HFFc6 (cell line): Measurements from ENCODE around the gene ORM1. TPM values are rescaled to one million over a fixed set of nuclear protein-coding genes. Genes with fewer than 3 reads are reported as not detected.

Source experiments
- DNase-seq: peaks from one replicate; pipeline ENCODE4 v3.0.0-alpha.2; 2018
- H3K27ac Mint-ChIP-seq: 2 replicates; pipeline ENCODE4 v1.8.0; 2020; ENCODE audit warnings: mild to moderate bottlenecking, mixed read lengths
- H3K27me3 Mint-ChIP-seq: 2 replicates; pipeline ENCODE4 v1.8.0; 2021; ENCODE audit warnings: mild to moderate bottlenecking, moderate library complexity, mixed read lengths; ENCODE audit not compliant: insufficient read depth
- H3K36me3 Mint-ChIP-seq: 2 replicates; pipeline ENCODE4 v1.8.0; 2021; ENCODE audit warnings: low read depth, mixed read lengths
- H3K4me1 Mint-ChIP-seq: 2 replicates; pipeline ENCODE4 v1.8.0; 2020; ENCODE audit warnings: low read depth, mixed read lengths
- H3K4me3 Mint-ChIP-seq: 2 replicates; pipeline ENCODE4 v1.8.0; 2020; ENCODE audit warnings: mild to moderate bottlenecking, moderate library complexity, mixed read lengths
- H3K9me3 Mint-ChIP-seq: 2 replicates; pipeline ENCODE4 v1.8.0; 2020; ENCODE audit warnings: mild to moderate bottlenecking, mixed read lengths
- total RNA-seq, 6 experiments: library from RNA; stranded (reverse); fragmentation: NEBNext Ultra II Directional; extraction: Animal tissue kit (Norgen Biotek cat#: 25700); gene quantifications; 2 replicates in 1 of 6; 3 replicates in 5 of 6; pipeline ENCODE4 v1.2.3, GENCODE V29; 2021
- TF ChIP-seq, protein P1 (sequence below): fragments of 200-600 bp; sonication (generic); IDR thresholded peaks from 2 replicates; pipeline ENCODE4 v1.5.0; 2021; ENCODE audit warnings: antibody characterized with exemption, mild to moderate bottlenecking

ORM1 gene
- total RNA-seq, 6 experiments from 2014 or later = not detected

DNA sequence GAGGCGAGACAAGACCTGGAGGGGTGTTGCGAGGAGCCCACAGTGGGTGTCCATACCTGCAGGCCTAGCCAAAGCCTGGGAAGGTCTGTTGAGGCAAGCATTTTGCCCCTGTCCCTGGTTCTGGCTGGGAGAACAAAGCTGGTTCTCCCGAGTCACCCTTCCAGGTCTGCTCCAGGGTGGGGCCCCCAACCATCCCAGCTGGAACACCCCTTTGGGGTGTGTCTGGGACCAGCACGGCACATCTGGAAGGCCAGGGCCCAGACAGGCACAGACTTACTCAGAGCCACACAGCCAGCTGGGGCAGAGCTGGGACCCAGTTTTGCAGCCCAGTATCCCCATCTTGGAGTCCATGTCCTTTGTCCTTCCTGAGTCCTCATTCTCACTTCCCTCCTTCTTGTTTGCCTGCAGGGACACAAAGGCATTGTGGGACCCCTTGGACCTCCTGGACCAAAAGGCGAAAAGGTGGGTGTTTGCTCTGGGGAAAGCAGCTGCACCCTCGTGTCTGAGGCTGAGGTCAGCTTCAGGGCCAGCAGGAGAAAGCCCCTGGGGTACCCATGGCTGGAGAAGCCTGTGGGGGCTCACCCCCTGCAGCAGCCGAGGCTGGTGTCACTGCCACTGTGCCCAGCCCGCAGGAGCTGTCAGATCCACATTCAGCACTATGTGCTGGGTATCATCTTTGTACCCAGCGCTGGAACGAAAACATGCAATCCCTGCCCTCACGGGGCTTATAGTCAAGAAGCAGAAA, 38.4 kb upstream of the ORM1 start:
- H3K27ac Mint-ChIP-seq = peak overlapping the region; percentile 86
- TF ChIP-seq, protein P1, sequence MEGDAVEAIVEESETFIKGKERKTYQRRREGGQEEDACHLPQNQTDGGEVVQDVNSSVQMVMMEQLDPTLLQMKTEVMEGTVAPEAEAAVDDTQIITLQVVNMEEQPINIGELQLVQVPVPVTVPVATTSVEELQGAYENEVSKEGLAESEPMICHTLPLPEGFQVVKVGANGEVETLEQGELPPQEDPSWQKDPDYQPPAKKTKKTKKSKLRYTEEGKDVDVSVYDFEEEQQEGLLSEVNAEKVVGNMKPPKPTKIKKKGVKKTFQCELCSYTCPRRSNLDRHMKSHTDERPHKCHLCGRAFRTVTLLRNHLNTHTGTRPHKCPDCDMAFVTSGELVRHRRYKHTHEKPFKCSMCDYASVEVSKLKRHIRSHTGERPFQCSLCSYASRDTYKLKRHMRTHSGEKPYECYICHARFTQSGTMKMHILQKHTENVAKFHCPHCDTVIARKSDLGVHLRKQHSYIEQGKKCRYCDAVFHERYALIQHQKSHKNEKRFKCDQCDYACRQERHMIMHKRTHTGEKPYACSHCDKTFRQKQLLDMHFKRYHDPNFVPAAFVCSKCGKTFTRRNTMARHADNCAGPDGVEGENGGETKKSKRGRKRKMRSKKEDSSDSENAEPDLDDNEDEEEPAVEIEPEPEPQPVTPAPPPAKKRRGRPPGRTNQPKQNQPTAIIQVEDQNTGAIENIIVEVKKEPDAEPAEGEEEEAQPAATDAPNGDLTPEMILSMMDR = no peak
- H3K27me3 Mint-ChIP-seq = peaks cover 10% of the 10 kb centered on the region
- H3K36me3 Mint-ChIP-seq = peaks cover 34% of the 10 kb centered on the region
- H3K4me3 Mint-ChIP-seq = no peak overlapping the region
- no peak for DNase-seq
- H3K4me1 Mint-ChIP-seq = peaks cover 79% of the 10 kb centered on the region
- H3K9me3 Mint-ChIP-seq = no peaks in the 10 kb centered on the region

DNA sequence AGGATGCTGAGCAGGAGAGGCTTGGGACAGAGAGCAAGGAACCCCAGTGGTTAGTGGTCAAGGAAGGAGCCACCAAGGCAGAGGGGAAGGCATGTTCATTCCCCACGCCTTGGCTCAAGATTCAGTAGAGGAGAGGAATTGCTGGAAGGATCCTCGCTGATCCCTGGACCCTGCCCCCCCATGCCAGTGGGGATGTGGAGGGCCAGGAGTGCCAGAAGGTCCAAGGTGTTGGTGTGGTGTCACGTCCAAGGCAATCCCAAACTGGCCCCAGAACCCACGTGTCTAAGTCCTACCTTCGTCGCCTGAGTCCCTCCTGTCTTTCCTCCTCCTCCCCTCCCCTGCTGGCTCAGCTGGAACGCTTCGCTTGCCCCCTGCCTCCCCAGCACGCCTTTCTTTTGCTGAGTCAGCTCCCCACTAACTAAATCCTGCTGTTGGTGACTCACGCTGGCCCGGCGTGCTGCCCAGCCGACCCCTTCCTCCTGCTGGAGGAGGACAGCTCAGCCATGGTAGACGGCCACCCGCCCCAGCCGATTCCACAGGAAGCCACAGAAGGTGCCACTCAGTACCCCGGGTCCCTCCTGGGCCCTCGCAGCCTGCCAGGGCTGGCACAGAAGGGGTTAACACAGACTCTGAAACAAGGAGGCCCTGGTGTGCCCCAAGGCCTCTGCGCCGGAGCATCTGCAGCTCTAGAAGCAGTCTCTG, 37.6 kb upstream of the ORM1 start:
- DNase-seq = peak; percentile 92
- TF ChIP-seq, protein P1 = peak; percentile 36; the same call in 1 of the 2 replicates
- H3K27me3 Mint-ChIP-seq = peaks cover 10% of the 10 kb centered on the region
- H3K36me3 Mint-ChIP-seq = peaks cover 34% of the 10 kb centered on the region
- peaks cover 77% of the 10 kb centered on the region for H3K4me1 Mint-ChIP-seq
- peak overlapping the region; percentile 22; the same call in 1 of the 2 replicates for H3K4me3 Mint-ChIP-seq
- H3K27ac Mint-ChIP-seq = peak overlapping the region; percentile 86
- no peaks in the 10 kb centered on the region for H3K9me3 Mint-ChIP-seq

DNA sequence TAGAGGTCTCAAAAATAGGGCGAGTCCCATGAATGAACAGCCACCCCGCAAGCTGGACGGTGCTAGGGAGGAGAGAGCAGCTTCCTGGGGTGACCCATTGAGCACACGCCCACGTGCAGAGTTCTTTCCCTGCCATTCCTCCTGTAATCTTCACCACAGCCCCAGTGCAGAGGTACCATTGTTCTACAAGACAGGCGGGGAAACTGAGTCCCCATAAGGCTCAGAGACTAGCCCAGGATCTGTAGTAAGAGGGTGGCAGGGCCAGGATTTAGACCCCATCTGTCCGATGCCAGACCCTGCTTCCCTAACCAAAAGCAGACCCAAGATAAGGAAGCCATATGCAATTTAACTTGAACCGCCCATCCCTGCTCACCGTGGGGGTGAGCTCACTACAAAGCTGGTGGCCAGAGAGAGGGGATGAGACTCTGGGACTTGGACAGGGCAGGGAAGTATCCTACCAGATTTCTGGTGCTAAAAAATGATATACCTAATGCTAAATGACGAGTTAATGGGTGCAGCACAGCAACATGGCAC, 36.7 kb upstream of the ORM1 start:
- Mint-ChIP-seq H3K27ac (peak overlapping the region; percentile 86), H3K4me3 (peak overlapping the region; percentile 22; the same call in 1 of the 2 replicates), H3K9me3 (no peaks in the 10 kb centered on the region), H3K27me3 (peaks cover 8% of the 10 kb centered on the region), H3K36me3 (peaks cover 34% of the 10 kb centered on the region), H3K4me1 (peaks cover 75% of the 10 kb centered on the region)
- TF ChIP-seq, protein P1 = no peak
- no peak for DNase-seq

- Mint-ChIP-seq H3K9me3 (no peaks in the 10 kb centered on the region), H3K4me3 (no peak overlapping the region), H3K36me3 (peaks cover 30% of the 10 kb centered on the region), H3K4me1 (peaks cover 67% of the 10 kb centered on the region), H3K27me3 (0 out of 2 replicates have a peak, but pooled peaks cover 1% of the 10 kb centered on the region), H3K27ac (peak overlapping the region; percentile 76)
- no peak for DNase-seq
- TF ChIP-seq, protein P1 = no peak
Measured at GRCh38 chr9:114287001-114287762, 35.7 kb upstream of the ORM1 start.

GRCh38 chr9:114287763-114288192, 35.1 kb upstream of the ORM1 start:
- no peak for DNase-seq
- H3K4me3 Mint-ChIP-seq = peak overlapping the region; percentile 22; the same call in 1 of the 2 replicates
- H3K9me3 Mint-ChIP-seq = no peaks in the 10 kb centered on the region
- H3K36me3 Mint-ChIP-seq = peaks cover 32% of the 10 kb centered on the region
- H3K4me1 Mint-ChIP-seq = peaks cover 61% of the 10 kb centered on the region
- 0 out of 2 replicates have a peak, but pooled peaks cover 1% of the 10 kb centered on the region for H3K27me3 Mint-ChIP-seq
- H3K27ac Mint-ChIP-seq = peak overlapping the region; percentile 76
- TF ChIP-seq, protein P1 = no peak
